Stimulated activated CD4-positive, alpha-beta T cell treated with anti-CD3 and anti-CD28 coated beads, Interleukin-1b, Interleukin-23, amount 100 ng/mL, for 48 hours (primary cell): ENCODE results near the gene NFATC4.
"Not testable (repeated sequence)": the region's sequence is repeated elsewhere in the genome, so short reads cannot be mapped to it uniquely, and the experiment has no call there.

Source experiments
- DNase-seq: peaks from one replicate; pipeline ENCODE4 v3.0.0-alpha.2; 2020

NFATC4 gene

GRCh38 chr14:24367514-24368211 is at the start of gene NFATC4:
Gene NFATC4, plus strand, starts transcription at chr14:24368184. Its CDS starts 157 bp downstream, at chr14:24368341.
- no peak for DNase-seq

DNA sequence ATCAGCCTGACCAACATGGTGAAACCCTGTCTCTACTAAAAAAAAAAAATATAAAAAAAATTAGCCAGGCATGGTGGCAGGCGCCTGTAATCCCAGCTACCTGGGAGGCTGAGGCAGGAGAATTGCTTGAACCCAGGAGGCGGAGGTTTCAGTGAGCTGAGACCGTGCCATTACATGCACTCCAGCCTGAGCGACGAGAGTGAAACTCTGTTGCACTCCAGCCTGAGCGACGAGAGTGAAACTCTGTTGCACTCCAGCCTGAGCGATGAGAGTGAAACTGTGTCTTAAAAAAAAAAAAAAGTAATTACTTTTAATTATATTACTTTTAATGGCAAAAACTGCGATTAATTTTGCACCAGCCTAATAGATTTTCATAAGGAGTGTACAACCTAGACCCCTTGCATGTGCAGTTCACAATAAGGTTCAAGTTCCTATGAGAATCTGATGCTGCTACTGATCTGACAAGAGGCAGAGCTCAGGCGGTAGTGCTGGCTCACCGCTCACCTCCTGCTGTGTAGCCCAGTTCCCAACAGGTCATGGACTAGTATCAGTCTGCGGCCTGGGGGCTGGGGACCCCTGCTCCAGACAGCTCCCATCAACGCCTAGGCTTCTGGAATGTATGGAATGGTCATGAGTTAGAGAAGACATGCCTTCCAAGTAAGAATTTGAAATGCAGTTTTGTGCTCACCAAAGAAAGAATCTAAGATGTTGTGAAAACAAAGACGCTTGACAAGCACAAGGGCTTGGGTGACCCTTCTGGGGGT is 46.6 kb upstream of the NFATC4 start:
- DNase-seq: no peak

DNA sequence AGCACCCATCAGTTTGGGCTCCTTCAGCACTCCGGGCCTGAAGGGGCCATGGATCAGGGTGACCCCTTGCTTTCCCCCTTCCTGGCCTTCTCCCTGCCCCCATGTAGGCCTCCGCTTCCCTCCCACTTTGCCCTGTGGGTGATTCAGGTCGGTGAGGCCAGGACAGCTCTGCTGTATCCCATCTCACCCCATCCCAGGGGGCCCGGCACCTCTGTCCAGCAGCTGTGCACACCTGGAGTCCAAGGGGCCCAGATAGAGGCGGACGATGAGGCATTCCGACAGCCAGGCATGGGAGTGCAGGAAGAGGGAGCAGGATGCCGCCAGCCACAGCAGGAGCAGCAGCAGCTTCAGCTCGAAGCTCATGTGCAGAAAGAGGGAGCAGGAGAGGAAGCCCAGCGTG is 45.3 kb upstream of the NFATC4 start:
- DNase-seq: no peak

- DNase-seq: no peak
Observed at GRCh38 chr14:24323341-24323740, 44.6 kb upstream of the NFATC4 start.

GRCh38 chr14:24324024-24324423 is 44.0 kb upstream of the NFATC4 start:
- no peak for DNase-seq

- no peak for DNase-seq
Observed at GRCh38 chr14:24325041-24325530, 42.9 kb upstream of the NFATC4 start.

- no peak for DNase-seq
Observed at GRCh38 chr14:24325963-24326362, 42.0 kb upstream of the NFATC4 start.

- DNase-seq: no peak
Observed at GRCh38 chr14:24327303-24327702, 40.7 kb upstream of the NFATC4 start.

DNA sequence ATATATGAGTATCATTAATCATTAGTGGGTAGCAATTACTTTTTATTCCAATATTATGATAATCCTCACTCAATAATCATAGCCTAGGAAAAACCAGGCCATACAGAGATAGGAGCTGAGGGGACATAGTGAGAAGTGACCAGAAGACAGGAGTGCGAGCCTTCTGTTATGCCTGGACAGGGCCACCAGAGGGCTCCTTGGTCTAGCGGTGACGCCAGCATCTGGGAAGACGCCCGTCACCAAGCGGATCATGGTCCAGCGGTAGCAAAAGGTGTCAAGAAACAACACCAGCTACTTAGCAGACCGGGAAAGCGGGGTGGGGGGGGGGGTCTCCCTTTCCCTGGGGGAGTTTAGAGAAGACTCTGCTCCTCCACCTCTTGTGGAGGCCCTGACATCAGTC is 40.1 kb upstream of the NFATC4 start:
- not testable (repeated sequence) for DNase-seq

- DNase-seq: no peak
Observed at GRCh38 chr14:24329073-24329663, 38.8 kb upstream of the NFATC4 start.

GRCh38 chr14:24329736-24330135 is 38.2 kb upstream of the NFATC4 start:
- peak; percentile 44 for DNase-seq

DNA sequence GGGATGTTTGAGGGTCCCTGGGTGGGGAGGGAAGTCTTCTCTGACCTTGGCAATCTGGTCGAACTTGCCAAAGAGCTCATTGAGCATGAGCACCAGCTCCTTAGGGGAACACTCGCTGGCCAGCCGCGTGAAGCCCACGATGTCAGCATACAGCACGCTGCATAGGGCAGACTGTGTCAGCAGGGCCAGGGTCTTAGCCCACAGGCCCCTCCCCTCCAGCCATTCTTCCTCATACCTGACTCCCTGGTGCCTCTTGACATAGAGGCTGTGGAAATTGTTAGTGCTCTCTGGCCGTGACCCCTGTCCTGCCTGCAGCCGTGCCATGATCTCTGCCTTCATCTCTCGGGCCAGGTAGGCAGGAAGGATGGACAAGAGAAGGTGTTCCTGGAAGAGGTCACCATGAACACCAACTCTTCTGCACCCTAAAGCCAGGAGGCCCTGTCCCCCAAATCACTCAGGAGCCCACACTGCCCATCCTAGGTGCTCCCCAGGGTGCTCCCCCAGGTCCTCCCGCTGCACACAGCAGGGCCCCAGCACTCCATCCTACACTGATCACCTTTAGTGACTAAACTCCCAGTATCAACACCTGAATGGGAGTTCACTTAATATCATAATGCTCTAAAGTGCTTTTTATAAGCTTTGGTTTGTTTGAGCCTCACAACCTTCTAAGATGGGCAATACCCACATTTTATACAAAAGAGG is 36.9 kb upstream of the NFATC4 start:
- no peak for DNase-seq

DNA sequence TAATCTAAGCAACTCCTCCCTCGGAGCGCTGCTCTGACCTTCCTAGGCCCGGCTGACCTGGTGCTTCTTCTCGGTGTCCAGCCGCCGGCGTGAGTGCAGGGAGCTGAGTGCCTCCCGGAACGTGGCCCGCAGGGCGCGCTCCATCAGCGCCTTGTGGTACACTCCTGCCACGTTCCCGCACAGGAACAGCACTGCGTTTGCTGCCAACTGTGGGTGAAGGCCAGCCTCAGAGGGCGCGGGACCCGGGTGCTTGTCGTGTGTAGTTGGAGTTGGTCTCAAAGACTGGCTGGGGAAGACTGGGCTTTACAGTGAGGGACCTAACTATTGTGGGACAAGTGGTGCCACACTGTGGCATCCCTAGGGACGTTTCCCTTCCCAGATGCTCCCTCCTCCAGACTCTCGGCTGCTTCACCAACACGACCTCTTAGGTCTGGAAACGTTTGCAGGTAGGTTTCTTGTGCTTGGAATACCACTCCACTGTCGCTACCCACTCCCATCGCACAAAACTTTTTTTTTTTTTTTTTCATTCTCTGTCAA is 36.2 kb upstream of the NFATC4 start:
- DNase-seq: no peak

DNA sequence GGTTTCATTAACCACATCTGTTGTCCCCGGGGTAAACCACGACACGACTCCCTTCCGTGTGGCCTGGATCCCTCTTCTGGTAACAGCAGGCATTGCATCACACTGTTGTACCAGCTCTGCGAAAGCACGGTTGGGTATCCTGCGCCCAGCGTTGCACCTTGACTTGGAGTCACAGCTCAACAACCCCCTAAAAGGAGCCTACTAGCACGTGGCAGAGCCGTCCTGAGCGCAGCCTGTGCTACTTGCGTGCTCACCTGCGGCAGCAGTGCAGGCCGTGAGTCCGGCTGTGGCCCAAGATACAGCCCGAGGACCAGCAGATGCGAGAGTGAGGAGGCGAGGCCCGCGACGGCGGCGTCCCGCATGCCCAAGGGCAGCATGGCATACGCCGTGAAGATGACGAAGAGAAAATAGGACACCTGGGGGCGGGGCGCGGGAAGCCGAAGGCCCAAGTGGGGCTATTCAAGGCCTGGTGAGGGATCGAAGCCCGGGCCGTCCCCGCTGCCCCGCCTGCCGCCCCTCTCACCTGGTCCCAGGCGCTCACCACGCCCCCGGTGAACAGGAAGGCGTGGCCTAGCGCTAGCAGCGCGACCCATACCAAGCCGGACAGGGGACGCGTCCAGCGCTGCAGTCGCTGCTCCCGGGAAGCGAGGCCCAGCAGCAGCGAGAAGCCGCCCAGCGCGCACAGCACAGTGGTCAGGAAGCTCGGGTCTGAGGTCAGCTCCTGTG is 35.6 kb upstream of the NFATC4 start:
- DNase-seq: peak; percentile 87

GRCh38 chr14:24334431-24335291 is 33.3 kb upstream of the NFATC4 start, which contains the start of gene ADCY4:
Gene ADCY4, minus strand, starts transcription at chr14:24335071. Its CDS starts 419 bp downstream, at chr14:24334652.
- no peak for DNase-seq

DNA sequence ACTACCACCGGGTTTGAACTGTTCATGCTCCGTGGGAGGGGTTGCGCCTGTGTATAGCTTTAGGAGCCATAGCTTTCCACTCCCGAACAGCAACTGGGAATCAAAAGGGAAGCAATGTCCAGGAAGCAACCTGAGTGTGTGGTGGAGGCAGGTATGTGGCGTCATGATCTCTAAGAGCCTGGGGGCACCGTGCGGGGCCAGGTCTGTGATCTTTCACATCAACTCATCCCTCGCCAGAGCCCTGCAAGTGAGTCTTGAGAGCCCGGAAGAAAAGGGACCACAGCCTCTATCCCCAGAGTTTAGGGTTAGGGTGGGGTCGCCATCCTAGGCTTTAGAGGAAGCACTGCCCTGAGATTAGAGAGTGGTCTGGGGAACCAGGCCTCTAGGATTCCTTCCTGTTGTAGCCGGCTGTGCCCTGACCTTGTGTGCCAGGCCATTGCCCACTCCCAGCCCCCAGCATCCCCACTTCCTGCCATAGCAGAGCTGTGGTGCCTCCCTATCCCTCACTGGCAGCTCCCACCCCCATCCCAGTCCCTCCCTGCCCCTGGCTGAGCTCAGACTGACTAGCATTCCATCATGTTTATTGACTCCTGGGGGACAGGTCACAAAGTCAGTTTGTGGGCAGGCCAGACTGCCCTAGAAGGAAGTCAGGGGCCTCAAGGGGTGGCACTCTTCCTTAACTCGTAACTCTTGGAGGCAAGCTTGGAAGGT is 32.4 kb upstream of the NFATC4 start:
- no peak for DNase-seq

DNA sequence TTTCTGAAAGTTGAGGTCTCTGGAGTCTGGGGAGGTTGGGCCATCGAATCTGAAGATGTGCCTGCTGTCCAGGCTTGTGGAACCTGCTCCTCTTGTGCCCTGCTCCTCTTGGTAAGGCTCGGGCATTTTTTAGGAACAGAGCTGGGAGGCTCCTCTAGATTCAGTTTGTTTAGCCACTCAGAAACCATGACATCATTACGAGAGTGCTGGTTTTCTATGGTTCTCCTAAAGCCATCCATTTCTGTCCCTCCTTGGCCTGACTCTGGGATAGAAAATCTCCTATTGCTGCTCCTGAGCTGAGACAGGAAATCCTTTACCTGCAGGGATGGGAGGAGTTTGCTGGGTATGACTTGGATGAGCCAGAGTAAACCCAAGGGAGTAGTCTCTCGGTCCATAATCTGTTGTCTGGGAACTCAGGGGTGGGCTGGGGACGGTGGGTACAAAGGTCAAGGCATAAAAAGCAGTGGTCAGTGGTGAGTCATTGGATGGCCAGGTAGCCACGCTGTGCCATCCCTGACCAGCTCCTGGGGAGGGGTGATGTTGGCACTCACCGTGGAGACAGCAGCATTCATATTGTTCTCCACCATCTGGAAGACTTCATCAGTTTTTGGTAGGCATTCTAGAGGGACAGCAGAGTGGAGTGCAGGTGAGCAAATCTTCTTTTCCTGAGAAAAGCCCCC is 30.7 kb upstream of the NFATC4 start:
- no peak for DNase-seq

GRCh38 chr14:24337824-24338175 is 30.2 kb upstream of the NFATC4 start:
- no peak for DNase-seq

GRCh38 chr14:24338843-24339242 is 29.1 kb upstream of the NFATC4 start:
- no peak for DNase-seq
